HG03097 (cell line): ENCODE data around the gene IQCB1.
A peak's percentile ranks its signal among the peaks of the same experiment; 100 is the strongest.
"Not testable (repeated sequence)": the region's sequence is repeated elsewhere in the genome, so short reads cannot be mapped to it uniquely, and the experiment has no call there.

Experiments used
- ATAC-seq: cut with Tn5 transposase; IDR thresholded peaks from one replicate; pipeline ENCODE4 v1.9.1; 2021; ENCODE audit not compliant: unreplicated experiment, low FRiP score

IQCB1 gene

GRCh38 chr3:121809249-121809648 is 25.6 kb downstream of the IQCB1 start:
- peak; percentile 92 for ATAC-seq

- no peak for ATAC-seq
Measured at GRCh38 chr3:121803771-121804320, 31.0 kb downstream of the IQCB1 start.

- no peak for ATAC-seq
Measured at GRCh38 chr3:121800906-121801305, 34.0 kb downstream of the IQCB1 start.

GRCh38 chr3:121796970-121797369 is 37.9 kb downstream of the IQCB1 start:
- ATAC-seq = no peak

GRCh38 chr3:121794264-121794983 is 40.4 kb downstream of the IQCB1 start:
- no peak for ATAC-seq

- ATAC-seq = no peak
Measured at GRCh38 chr3:121793078-121793477, 41.8 kb downstream of the IQCB1 start.

GRCh38 chr3:121786485-121786884 is 48.4 kb downstream of the IQCB1 start:
- ATAC-seq = no peak

- not testable (repeated sequence) for ATAC-seq
Measured at GRCh38 chr3:121782784-121783183, 52.1 kb downstream of the IQCB1 start.

GRCh38 chr3:121781611-121782010 is 53.2 kb downstream of the IQCB1 start:
- no peak for ATAC-seq

- ATAC-seq = not testable (repeated sequence)
Measured at GRCh38 chr3:121775095-121775494, 59.8 kb downstream of the IQCB1 start.

- no peak for ATAC-seq
Measured at GRCh38 chr3:121769246-121769645, 65.6 kb downstream of the IQCB1 start.

GRCh38 chr3:121768452-121768851 is 66.4 kb downstream of the IQCB1 start:
- ATAC-seq = no peak

GRCh38 chr3:121759541-121760202 is 75.2 kb downstream of the IQCB1 start:
- ATAC-seq = no peak

GRCh38 chr3:121758727-121759450 is 76.0 kb downstream of the IQCB1 start:
- no peak for ATAC-seq

GRCh38 chr3:121757812-121758545 is 76.9 kb downstream of the IQCB1 start:
- ATAC-seq = no peak

GRCh38 chr3:121757087-121757811 is 77.6 kb downstream of the IQCB1 start:
- no peak for ATAC-seq

- ATAC-seq = no peak
Measured at GRCh38 chr3:121752772-121753171, 82.1 kb downstream of the IQCB1 start.

- ATAC-seq = no peak
Measured at GRCh38 chr3:121752261-121752660, 82.6 kb downstream of the IQCB1 start.

- no peak for ATAC-seq
Measured at GRCh38 chr3:121750087-121750415, 84.8 kb downstream of the IQCB1 start.
